GM18498 (cell line): Measurements from ENCODE around the gene NOVA1.
"Not testable (repeated sequence)": the region's sequence is repeated elsewhere in the genome, so short reads cannot be mapped to it uniquely, and the experiment has no call there.

Source experiments
- ATAC-seq: cut with Tn5 transposase; IDR thresholded peaks from one replicate; pipeline ENCODE4 v1.9.1; 2021; ENCODE audit warnings: mild to moderate bottlenecking, moderate library complexity; ENCODE audit not compliant: unreplicated experiment

Gene NOVA1, protein sequence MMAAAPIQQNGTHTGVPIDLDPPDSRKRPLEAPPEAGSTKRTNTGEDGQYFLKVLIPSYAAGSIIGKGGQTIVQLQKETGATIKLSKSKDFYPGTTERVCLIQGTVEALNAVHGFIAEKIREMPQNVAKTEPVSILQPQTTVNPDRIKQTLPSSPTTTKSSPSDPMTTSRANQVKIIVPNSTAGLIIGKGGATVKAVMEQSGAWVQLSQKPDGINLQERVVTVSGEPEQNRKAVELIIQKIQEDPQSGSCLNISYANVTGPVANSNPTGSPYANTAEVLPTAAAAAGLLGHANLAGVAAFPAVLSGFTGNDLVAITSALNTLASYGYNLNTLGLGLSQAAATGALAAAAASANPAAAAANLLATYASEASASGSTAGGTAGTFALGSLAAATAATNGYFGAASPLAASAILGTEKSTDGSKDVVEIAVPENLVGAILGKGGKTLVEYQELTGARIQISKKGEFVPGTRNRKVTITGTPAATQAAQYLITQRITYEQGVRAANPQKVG

DNA sequence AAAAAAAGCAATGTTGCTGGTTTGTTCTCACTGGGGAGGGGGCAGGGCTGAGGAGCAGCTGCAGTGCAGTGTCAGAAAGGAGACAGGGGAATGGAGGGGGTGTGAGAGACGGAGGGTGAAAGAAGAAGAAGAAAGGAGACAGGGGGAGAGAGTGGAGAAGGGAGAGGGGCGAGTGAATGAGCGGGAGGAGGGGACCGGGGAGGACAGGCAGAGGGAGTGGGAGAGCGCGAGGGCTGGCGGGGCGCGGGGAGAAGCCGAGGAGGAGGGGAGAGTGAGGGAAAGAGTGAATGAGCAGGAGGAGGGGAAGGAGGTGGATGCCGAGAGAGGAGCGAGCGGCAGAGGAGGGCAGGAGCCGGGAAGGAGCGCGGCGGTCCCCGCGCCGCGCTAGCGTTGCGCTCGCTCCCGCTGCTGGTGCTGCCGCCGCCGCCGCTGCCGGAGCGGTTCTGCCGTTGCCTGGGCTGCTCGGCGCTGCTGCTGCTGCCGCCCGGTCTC lies at the start of gene NOVA1:
TSS of gene NOVA1 (minus strand) at position 445 of the 492 bp plus-strand sequence. CDS start 597 bp downstream, outside the sequence.
- ATAC-seq = no peak

DNA sequence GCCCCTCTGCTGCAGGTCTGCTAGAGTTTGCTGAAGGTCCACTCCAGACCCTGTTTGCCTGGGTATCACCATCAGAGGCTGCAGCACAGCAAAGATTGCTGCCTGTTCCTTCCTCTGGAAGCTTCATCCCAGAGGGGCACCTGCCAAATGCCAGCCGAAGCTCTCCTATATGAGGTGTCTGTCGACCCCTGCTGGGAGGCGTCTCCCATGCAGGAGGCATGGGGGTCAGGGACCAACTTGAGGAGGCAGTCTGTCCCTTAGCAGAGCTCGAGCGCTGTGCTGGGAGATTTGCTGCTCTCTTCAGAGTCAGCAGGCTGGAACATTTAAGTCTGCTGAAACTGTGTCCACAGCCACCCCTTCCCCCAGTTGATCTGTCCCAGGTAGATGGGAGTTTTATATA lies 47.2 kb upstream of the NOVA1 start:
- ATAC-seq = not testable (repeated sequence)

DNA sequence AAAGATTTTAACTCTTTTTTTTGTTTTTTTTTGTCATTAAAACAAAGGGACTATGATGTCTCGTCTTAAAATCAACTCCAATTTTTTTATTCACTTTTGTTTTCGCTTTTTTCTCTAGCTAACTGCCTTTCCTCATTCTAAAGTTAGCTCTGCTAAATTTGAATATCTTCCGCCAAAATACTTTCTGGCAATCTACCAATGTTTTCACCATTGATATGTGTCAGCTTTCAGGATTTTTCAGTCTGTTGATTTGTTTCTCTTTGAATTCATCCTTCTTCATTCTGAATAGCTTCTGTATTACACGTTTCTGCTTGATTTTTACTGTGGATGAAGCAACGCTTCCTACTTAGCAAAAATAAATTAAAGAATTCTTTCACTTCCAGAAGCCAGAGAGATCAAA lies 38.7 kb upstream of the NOVA1 start:
- no peak for ATAC-seq

DNA sequence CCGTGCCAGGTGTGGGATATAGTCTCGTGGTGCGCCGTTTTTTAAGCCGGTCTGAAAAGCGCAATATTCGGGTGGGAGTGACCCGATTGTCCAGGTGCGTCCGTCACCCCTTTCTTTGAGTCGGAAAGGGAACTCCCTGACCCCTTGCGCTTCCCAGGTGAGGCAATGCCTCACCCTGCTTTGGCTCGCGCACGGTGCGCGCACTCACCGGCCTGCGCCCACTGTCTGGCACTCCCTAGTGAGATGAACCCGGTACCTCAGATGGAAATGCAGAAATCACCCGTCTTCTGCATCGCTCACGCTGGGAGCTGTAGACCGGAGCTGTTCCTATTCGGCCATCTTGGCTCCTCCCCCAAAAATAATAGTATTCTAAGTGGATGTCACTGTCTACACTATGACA lies 37.1 kb upstream of the NOVA1 start:
- not testable (repeated sequence) for ATAC-seq

DNA sequence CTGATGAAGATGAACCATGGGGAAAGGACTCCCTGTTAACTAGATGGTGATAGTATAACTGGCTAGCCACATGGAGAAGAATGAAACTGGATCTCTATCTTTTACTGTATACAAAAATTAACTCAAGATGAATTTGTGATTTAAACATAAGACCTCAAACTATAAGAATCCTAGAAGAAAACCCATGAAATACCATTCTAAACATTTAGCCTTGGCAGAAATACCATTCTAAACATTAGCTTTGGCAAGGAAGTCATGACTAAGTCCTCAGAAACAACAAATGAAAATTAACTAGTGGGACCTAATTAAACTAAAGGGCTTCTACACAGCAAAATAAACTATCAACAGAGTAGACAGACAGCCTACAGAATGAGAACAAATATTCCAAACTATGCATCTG lies 28.4 kb upstream of the NOVA1 start:
- ATAC-seq = no peak

DNA sequence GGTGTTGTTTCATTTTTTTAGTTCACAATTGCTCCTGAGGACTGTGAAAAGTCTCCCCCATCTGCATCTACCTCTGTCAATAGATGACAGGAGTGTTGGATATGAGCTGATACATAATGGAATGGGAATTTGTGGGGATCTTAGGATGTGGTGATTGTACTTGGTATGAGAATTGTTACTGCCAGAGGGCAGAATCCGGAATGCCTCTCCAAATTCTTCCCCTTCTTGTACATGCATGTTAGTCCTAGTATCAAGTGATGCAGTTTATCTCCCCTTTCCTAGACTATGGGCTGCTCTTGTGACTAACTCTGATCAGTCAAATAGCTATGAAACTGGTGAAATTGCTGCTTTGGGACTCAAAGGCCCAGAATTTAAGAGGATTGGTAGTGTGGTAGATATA lies 24.8 kb upstream of the NOVA1 start:
- ATAC-seq = no peak

DNA sequence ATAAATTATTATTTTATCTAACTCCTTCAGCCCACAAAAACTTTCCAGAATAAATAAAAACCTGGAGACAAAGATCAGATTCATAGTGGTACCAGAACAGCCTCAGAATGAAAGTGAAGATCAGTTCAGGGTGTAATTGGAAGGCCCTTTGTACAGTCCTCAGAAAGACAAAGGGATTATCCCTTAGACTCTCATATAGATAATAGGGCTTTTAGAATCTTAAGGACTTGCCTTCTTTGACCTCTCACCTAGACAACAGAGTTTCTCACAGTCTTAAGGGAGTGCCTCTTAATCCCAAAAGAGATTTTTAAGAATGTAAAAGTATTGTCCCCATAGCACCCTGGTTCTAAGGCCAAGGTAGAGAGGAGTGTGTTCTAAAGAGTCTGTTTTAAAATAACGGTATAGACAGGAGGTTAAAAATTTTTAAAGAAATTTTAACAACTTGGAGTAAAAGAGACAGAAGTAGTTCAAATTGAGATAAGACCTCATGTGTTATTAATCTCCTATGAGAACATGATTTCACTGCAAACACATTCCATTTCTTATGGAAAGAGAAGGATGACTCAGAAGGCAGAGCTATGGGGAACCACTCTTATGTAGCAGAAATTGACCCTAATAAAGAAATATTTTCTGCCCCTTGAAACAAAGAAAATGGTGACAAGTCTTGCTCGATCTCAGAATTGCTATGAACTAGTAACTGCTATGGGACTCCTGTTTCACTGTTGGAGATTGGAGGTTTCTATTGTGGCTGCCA lies 24.2 kb upstream of the NOVA1 start:
- no peak for ATAC-seq

DNA sequence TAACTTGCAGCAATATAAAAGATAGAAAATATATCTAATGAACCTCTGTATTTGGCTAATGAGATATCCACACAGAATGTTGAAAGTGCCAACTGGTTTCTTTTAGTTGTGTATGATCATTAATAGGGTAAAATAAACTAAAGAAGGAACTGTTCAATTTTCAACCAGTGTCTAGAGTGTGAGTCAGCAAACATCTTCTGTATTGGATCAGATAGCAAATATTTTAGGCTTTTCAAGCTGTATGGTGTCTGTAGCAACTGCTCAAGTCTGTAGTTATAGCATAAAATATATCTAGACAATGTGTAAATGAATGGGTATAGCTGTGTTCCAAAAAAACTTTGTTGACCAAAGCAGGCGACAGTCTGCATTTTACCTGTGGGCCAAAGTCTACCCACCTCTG lies 23.5 kb upstream of the NOVA1 start:
- no peak for ATAC-seq

DNA sequence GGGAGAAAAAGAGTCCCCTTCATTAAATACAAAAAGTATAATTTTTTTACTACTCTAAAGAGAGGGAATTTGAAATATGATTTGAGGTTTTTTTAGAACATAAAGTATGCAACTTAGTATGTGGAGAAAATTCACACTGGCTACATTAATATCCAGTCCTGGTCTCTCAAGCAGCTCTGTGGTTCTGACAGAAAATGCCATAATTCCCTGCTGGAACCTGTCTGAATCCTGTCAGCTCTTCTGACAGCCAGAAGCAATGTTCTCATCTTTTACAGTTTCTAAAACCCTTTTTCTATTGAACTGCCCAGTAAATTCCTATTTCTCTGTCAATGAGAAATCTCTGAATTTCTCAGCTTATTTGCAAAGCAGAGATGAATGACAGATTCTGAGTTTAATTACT lies 13.4 kb upstream of the NOVA1 start:
- ATAC-seq = no peak

DNA sequence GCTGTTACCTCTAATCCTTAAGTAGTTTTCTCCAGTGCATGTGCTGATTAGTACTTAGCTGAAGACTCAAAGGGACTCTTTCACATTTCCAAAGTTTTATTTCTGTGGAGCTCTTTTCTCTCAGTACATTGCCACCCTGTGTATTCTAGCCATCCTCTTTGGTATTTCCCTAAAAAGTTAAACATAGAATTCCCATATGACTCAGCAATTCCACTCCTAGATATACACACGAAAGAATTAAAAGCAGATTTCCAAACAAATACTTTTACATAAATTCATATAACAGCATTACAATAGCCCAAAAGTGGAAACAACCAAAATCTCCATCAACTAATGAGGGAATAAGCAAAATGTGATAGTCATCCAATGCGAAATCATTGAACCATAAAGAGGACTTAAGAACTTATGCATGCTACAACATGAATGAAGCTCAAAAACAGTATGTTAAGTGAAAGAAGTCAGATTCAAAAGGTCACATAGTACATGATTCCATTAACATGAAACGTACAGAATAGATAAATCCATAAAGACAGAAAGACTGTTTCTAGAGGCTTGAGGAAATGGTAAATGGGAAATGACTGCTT lies 9.0 kb upstream of the NOVA1 start:
- ATAC-seq = no peak

DNA sequence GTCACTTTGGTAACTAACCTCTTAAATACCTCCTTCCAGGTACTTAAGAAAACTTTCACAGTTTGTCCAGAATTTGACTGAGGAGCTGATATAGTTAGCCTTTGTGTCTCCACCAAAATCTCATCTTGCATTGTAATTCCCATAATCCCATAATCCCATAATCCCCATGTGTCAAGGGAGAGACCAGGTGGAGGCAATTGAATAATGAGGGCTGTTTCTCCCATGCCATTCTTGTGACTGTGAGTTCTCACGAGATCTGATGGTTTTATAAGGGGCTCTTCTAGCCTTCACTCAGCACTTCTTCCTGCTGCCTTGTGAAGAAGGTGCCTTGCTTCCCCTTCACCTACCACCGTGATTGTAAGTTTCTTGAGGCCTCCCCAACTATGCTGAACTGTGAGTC lies 7.8 kb upstream of the NOVA1 start:
- no peak for ATAC-seq

DNA sequence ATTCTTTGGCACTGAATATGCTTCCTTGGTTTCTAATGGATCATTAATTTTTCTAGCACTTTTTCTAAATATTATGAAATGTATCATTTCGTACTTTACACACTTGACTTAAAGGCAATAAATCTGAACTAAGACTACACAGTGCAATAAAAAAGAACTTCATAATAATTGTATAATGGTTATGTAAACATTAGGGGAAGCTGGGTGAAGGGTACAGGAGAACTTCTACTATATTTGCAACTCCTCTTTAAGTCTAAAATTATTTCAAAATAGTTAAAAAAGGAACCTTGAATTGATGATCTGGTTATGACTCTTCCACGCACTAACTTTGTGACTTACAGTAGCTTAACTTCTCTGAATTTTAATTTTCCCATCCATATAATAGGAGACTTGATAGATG lies 5.1 kb upstream of the NOVA1 start:
- no peak for ATAC-seq

DNA sequence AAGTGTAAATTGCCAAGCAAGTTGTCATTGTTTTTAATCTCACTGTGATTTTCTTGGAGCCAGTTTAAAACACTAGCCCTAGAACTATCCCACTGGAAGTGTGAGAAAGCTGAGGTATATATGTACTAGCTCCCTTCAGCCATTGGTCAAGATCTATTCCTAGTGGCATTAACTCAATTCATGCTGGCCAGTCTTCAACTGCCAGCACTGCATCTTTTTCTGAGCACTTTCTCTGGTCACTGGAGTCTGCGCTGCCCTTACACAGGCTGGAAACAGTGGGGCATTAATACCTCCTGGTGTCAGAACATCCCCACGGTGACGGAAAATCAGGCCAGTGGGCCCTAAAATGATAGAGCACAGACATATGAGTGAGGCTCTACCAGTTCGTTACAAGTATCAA lies 4.0 kb upstream of the NOVA1 start:
- no peak for ATAC-seq

DNA sequence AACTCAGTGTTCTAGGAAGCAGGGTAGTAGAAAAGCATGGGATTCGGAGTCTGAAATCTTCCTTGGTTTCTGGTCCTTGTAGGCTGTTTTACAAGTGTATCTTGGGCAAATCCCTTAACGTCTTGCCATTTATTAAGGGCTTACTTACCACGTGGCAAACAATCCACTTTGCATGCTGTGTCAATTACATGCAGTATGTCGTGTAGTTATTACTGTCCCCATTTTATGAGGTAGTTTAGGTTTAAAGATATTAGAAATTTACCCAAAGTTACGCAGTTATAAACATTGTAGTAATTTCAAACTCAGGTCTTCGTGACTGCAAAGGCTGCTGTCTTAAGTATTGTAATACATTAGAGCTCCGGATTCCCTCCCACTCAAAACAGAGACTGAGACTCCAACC lies 1.5 kb upstream of the NOVA1 start:
- ATAC-seq = no peak

DNA sequence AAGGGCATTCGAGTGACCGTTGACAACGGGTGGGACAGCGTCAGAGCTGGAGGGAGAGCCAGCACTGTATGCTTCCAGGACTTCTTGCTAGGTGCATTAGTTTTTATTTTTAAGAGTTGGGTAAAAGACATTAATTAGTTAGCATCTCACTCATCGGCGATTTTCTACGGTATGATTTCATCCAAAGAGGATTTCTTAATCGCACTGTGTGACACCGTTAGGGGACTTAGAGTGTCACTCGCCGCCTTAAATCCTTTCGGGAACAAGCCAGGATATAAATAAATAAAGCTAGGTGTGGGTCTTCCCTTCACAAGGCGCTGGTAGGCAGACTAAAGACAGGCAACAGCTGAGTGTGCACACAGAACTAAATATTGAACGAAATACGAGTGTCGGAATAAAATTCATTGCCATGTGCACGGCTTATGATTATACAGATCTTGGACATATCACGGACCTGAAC lies 869 bp upstream of the NOVA1 start:
- ATAC-seq = no peak

DNA sequence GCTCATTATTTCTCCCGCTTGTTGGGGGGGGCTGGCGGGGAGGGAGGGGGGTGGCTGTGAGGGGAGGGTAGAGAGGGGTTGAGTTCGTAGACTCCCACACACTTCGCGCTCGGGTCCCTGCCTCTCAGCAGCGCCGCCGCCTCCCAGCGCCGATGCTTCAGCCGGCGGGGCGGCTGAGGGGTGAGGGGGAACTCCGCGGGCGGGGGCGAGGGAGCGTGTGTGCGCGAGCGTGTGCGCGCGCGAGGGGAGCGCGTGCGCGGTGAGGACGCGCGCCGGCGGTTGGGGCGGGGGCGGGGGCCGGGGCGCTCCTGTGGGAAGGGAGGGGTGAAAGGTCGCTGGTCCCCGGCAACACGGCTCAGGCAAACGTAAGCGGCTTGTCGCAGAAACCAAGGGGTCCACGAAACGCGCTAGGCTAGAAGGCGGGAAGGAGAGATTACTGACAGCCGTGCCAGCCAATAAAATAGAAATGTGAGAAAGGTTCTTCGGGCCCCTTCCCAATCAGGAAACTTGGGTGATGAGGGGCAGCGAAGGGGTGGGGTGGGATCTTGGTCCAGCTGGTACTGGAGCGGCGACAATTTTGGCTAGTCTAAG lies 343 bp upstream of the NOVA1 start:
- ATAC-seq = no peak

DNA sequence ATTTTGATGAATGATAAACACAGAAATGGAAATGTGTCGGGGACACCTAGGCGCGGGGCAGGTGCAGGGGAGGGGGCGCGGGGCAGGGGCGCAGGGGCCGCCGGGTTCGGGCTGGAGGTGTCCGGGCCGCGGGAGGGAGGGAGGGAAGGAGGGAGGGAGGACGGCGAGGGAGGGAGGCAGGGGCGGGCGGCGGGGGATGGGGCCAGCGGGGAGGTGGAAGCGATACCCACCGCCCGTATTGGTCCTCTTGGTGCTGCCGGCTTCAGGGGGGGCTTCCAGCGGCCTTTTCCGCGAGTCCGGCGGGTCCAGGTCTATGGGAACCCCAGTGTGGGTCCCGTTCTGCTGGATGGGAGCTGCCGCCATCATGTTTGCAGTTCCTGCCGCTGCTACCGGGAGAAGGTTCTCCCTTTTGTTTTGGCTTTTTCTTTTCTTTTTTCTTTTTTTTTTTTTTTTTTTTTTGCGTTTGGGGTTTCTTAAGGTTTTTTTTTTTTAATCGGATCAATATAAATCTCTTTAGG lies 703 bp downstream of the NOVA1 start:
- no peak for ATAC-seq

DNA sequence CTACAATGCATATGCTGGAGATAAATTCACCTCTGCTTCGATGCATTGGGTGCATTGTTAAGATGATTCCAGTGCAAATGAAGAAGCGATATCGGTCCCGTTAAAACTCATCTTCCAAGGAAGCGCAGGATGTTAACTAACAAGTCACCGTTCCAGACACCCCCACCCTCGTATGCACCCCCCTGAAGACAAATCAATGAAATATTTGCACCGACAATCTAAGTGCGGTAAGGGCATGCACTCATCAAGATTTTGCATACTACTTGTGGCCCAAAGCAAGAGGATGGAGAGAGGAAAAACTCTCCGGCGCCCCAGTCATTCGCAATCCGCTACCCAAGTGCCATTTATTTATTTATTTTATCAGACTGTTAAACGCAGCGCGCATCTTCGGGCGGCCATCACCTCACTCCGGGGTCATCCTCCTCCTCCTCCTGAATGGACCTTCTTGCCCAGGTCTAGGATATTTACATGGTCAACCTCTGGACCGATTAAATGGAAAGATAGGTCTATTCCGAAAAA lies 1.2 kb downstream of the NOVA1 start:
- no peak for ATAC-seq

DNA sequence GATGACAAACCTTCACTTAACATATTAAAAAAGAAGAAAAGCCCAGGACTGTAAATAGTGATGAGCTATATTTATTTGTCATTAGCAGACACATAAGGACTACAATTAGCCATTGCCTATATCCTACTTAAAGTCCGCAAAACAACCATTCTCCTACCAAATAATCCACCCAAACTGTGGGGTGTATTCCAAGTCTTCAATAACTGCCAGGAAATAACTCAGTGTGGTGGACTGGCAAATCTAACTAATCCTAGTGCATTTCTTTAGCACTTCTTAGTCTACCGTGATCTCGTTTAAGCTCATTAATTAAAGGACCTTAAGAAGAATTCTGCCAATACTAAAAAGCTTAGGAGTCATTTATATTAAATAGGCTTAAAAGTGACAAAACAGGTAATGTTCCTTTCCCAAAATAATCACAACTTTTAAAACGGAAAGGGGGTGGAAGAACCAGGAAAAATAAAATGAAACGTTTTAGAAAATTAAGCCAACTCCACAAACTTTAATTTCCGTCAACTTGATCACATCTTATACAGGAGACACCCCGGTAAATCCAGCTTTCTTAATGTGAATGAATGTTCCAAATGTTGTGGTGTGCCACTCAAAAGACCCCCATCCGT lies 1.8 kb downstream of the NOVA1 start:
- no peak for ATAC-seq
